Astrocyte (in vitro differentiated cells and primary cell): ENCODE data around the gene VAMP7. TPM values are rescaled to one million over a fixed set of nuclear protein-coding genes. Genes with fewer than 3 reads are reported as not detected.

Experiments
- DNase-seq: peaks from one replicate; pipeline ENCODE4 v3.0.0-alpha.2; 2010; ENCODE audit warnings: low read depth
- FAIRE-seq: peaks from 2 replicates; lab custom pipeline; 2011; peaks lifted over from hg19 to GRCh38; lab: Jason Lieb, UNC
- H2AFZ ChIP-seq: 2 replicates; pipeline ENCODE4 v1.6.0; 2012; ENCODE audit warnings: low read depth, low read length, inconsistent platforms
- H3K27ac ChIP-seq: 2 replicates; pipeline ENCODE4 v1.5.1; 2011; ENCODE audit warnings: low read depth, low read length, inconsistent platforms
- H3K27me3 ChIP-seq: 2 replicates; pipeline ENCODE4 v1.6.0; 2011; ENCODE audit warnings: low read length, inconsistent platforms; ENCODE audit not compliant: insufficient read depth
- H3K36me3 ChIP-seq: 2 replicates; pipeline ENCODE4 v1.5.1; 2011; ENCODE audit warnings: low read length, inconsistent platforms; ENCODE audit not compliant: insufficient read depth
- H3K4me1 ChIP-seq: 2 replicates; pipeline ENCODE4 v1.5.1; 2011; ENCODE audit warnings: low read length, inconsistent platforms; ENCODE audit not compliant: insufficient read depth
- H3K4me2 ChIP-seq: 2 replicates; pipeline ENCODE4 v1.6.0; 2012; ENCODE audit warnings: low read length, inconsistent platforms
- H3K4me3 ChIP-seq: 2 replicates; pipeline ENCODE4 v1.5.1; 2011; ENCODE audit warnings: low read depth, mild to moderate bottlenecking, low read length, inconsistent platforms; ENCODE audit not compliant: insufficient read depth
- H3K79me2 ChIP-seq: 2 replicates; pipeline ENCODE4 v1.6.0; 2012; ENCODE audit warnings: mild to moderate bottlenecking, low read length, inconsistent platforms; ENCODE audit not compliant: insufficient read depth
- H3K9ac ChIP-seq: 2 replicates; pipeline ENCODE4 v1.6.0; 2012; ENCODE audit warnings: mild to moderate bottlenecking, low read length, inconsistent platforms
- H3K9me3 ChIP-seq: 2 replicates; pipeline ENCODE4 v1.5.1; 2012; ENCODE audit warnings: low read depth, mild to moderate bottlenecking, low read length, inconsistent platforms; ENCODE audit not compliant: insufficient read depth
- H4K20me1 ChIP-seq: 2 replicates; pipeline ENCODE4 v1.6.0; 2012; ENCODE audit warnings: low read length, inconsistent platforms; ENCODE audit not compliant: insufficient read depth
- H3K27ac Mint-ChIP-seq: one replicate; pipeline ENCODE4 v1.8.0; 2021; ENCODE audit warnings: mild to moderate bottlenecking, mixed read lengths; ENCODE audit not compliant: unreplicated experiment
- H3K27me3 Mint-ChIP-seq: one replicate; pipeline ENCODE4 v1.8.0; 2021; ENCODE audit warnings: low read depth, mixed read lengths; ENCODE audit not compliant: unreplicated experiment
- H3K36me3 Mint-ChIP-seq: one replicate; pipeline ENCODE4 v1.8.0; 2021; ENCODE audit warnings: low read depth, mixed read lengths; ENCODE audit not compliant: unreplicated experiment
- H3K4me1 Mint-ChIP-seq: one replicate; pipeline ENCODE4 v1.8.0; 2021; ENCODE audit warnings: low read depth, mixed read lengths; ENCODE audit not compliant: unreplicated experiment
- H3K4me3 Mint-ChIP-seq: one replicate; pipeline ENCODE4 v1.8.0; 2021; ENCODE audit warnings: mild to moderate bottlenecking, moderate library complexity, mixed read lengths; ENCODE audit not compliant: unreplicated experiment
- H3K9me3 Mint-ChIP-seq: one replicate; pipeline ENCODE4 v1.8.0; 2021; ENCODE audit warnings: mild to moderate bottlenecking, mixed read lengths; ENCODE audit not compliant: unreplicated experiment
- CTCF ChIP-seq: IDR thresholded peaks from 2 replicates; pipeline ENCODE4 v1.5.1; 2011; ENCODE audit warnings: low read depth, mild to moderate bottlenecking, inconsistent platforms, low read length, moderate library complexity; ENCODE audit not compliant: insufficient read depth
- EZH2 ChIP-seq: IDR thresholded peaks from 2 replicates; pipeline ENCODE4 v1.6.1; 2012; ENCODE audit warnings: mild to moderate bottlenecking, low read length, inconsistent platforms; ENCODE audit not compliant: insufficient read depth
- total RNA-seq: library from RNA; stranded (reverse); gene quantifications from 2 replicates; pipeline ENCODE4 v1.2.1, GENCODE V29; 2021

Gene VAMP7
- total RNA-seq, 1 donor from 2014 or later = 49.0 TPM

GRCh38 chrX:155938132-155938531, 57.0 kb downstream of the VAMP7 start:
- Histone ChIP-seq H3K9ac (no peak overlapping the region), H3K79me2 (no peaks in the 10 kb centered on the region), H3K27ac (no peak overlapping the region), H3K4me3 (no peak overlapping the region), H3K4me1 (no peaks in the 10 kb centered on the region), H3K9me3 (no peaks in the 10 kb centered on the region), H4K20me1 (no peaks in the 10 kb centered on the region), H3K36me3 (no peaks in the 10 kb centered on the region), H3K4me2 (no peak overlapping the region), H2AFZ (no peak overlapping the region), H3K27me3 (no peaks in the 10 kb centered on the region)
- Mint-ChIP-seq H3K9me3 (peaks cover 5% of the 10 kb centered on the region), H3K36me3 (peaks cover 7% of the 10 kb centered on the region), H3K4me1 (no peaks in the 10 kb centered on the region), H3K27ac (no peak overlapping the region), H3K4me3 (no peak overlapping the region), H3K27me3 (no peaks in the 10 kb centered on the region)
- FAIRE-seq (no peak), DNase-seq (no peak)
- TF ChIP-seq EZH2 (no peak), CTCF (no peak)

- Histone ChIP-seq H2AFZ (no peak overlapping the region), H3K79me2 (no peaks in the 10 kb centered on the region), H3K4me1 (no peaks in the 10 kb centered on the region), H3K36me3 (no peaks in the 10 kb centered on the region), H3K4me2 (no peak overlapping the region), H3K27ac (no peak overlapping the region), H3K9me3 (peaks cover 3% of the 10 kb centered on the region), H4K20me1 (no peaks in the 10 kb centered on the region), H3K27me3 (no peaks in the 10 kb centered on the region), H3K9ac (no peak overlapping the region), H3K4me3 (no peak overlapping the region)
- no peaks in the 10 kb centered on the region for H3K4me1 Mint-ChIP-seq
- DNase-seq (no peak), FAIRE-seq (no peak)
- no peak overlapping the region for H3K4me3 Mint-ChIP-seq
- H3K27ac Mint-ChIP-seq = no peak overlapping the region
- H3K9me3 Mint-ChIP-seq = no peaks in the 10 kb centered on the region
- H3K27me3 Mint-ChIP-seq = no peaks in the 10 kb centered on the region
- TF ChIP-seq CTCF (no peak), EZH2 (no peak)
- no peaks in the 10 kb centered on the region for H3K36me3 Mint-ChIP-seq
Observed at GRCh38 chrX:155949098-155949497, 68.0 kb downstream of the VAMP7 start.

- Mint-ChIP-seq H3K27ac (no peak overlapping the region), H3K4me3 (no peak overlapping the region), H3K27me3 (no peaks in the 10 kb centered on the region), H3K9me3 (no peaks in the 10 kb centered on the region), H3K36me3 (no peaks in the 10 kb centered on the region), H3K4me1 (no peaks in the 10 kb centered on the region)
- H3K36me3 ChIP-seq = no peaks in the 10 kb centered on the region
- no peaks in the 10 kb centered on the region for H3K79me2 ChIP-seq
- H3K4me3 ChIP-seq = no peak overlapping the region
- no peak overlapping the region for H3K4me2 ChIP-seq
- no peaks in the 10 kb centered on the region for H3K27me3 ChIP-seq
- H3K9me3 ChIP-seq = peaks cover 3% of the 10 kb centered on the region
- H3K27ac ChIP-seq = no peak overlapping the region
- TF ChIP-seq CTCF (no peak), EZH2 (no peak)
- FAIRE-seq (peak; percentile 34), DNase-seq (no peak)
- no peak overlapping the region for H2AFZ ChIP-seq
- no peaks in the 10 kb centered on the region for H3K4me1 ChIP-seq
- H3K9ac ChIP-seq = no peak overlapping the region
- no peaks in the 10 kb centered on the region for H4K20me1 ChIP-seq
Observed at GRCh38 chrX:155951237-155951789, 70.2 kb downstream of the VAMP7 start.
